ENCODE data around the gene ADNP.

ADNP gene

DNA sequence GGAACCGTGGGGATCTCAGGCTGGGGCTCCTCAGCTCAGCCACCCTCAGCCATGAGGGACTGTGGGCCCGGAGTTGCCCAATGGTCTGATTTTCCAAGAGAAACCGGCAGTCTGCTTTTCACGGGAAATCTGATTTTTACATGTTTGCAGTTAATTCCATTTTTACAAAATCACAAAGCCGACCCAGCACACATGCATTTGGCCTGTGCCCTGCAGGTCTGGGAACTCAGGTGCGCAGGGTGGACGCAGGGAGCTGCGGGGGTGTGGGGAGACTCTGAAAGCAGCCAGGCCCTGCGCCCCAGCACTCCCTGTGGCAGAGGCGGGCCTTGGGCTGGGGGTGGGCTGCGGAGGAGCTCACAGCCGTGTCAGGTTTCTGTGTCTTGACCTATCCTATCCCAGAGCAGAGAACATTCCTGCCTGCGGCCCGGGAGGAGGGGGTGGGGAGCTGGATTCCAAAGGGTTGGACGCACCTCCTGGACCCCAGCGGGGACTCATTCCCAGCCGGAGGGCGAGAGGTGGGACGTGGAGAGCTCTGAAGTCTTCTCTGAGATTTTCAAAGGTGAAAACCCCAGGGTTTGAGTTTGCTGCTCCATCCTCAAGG is 60.6 kb downstream of the ADNP start:
- no peak for DNase-seq

DNA sequence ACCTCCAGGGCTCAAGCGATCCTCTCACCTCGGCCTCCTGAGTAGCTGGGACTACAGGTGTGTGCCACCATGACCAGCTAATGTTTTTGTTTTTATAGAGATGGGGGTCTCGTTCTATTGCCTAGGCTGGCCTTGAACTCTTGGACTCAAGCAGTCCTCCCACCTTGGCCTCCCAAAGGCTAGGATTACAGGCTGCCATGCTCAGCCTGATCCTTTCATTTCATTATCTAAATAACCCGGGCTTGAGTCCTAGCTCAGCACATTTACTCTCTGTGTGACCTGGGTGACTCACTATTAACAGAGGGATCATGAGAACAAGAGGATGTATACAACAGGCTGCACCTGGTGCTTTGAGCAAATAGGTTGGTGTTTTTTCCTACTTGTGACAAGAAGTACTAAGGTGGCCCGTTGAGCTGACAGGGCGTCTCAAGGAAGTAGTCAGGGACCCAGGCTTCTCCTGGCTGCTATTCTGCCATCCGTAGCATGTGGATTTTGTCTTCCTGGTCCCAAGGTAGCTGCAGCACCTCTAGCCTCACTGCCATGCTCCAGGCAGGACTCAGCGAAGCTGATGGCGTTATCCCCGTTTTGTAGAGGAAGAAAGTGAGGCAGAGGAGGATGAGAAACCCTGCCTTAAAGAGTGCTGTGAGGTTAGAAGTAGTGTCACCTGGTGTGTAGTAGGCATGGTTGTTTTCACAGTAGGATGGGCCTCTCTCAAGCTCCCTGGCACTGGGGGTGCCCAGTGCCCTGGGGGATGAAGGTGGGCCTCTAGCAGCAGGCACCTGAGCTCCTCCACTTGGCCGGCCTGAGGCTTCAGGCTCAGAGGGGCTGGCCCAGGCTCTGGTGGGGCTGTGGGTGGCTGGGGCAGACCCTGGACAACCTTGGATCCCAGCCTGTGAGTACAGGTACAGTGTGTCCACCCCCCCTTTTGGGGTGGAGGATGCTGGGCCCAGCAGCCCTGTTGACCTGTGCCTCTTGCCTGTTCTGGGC is 62.4 kb downstream of the ADNP start:
- no peak for DNase-seq

DNA sequence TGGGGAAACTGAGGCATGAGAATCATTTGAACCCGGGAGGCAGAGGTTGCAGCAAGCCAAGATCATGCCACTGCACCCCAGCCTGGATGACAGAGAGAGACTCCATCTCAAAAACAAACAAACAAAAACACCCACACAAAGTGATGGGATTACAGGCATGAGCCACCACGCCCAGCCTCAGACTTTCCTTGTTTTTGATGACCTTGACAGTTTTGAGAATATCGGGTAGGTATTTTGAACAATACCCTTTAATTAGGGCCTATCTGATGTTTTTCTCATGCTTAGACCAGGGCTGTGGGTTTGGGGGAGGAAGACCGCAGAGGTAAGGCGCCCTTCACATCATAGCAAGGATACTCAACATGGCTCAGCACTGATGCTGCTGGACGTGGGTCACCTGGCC is 63.4 kb downstream of the ADNP start:
- DNase-seq, result no peak

DNA sequence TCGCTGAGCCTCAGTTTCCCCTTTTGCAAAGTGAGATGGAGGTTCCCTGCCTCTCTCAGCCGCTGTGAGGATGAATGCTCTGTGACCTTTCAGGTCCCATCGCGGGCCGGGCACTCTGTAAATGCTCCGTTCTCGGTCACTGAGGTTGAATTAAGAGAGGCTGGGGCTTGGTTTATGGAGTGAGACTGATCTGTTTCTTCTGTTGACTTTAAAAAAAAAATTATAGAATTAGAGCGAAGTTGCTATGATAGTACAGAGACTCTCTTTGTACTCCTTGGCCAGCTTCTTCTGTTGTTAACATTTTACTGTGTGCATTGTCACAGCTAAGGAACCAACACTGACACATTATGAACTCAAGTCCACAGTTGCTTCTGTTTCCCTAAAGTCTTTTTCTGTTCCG is 64.4 kb downstream of the ADNP start:
- DNase-seq, result no peak

DNA sequence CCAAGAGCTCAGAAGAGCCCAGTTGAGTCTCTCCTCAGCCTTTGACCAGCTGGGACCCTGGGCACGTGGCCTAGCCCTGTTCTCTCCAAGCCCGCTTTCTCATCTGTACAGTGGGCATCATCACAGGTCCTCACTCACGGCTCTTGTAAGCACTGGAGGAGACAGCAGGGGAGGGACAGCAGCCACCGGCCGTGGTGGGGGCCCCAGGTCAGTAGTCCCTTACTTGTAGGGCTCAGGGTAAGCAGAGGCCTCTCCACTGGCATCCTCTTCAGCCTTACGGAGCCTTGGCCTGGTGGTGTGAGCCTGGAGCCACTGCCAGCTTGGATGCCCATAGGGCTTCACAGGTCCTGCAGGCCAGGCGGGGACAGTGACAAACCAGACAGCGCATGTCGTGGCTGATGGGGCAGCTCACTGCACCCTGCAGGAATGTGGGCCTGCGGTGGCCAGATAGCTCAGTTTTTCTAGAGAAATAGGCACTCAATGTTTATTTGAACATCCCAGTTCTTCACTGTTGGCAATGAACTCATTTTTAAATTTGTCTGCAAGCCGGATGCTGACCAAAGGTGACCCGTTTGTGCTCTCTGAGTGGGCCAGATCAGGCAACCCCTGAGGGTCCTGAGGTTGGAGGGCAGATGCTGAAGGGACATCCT is 65.1 kb downstream of the ADNP start:
- DNase-seq, result no peak

DNA sequence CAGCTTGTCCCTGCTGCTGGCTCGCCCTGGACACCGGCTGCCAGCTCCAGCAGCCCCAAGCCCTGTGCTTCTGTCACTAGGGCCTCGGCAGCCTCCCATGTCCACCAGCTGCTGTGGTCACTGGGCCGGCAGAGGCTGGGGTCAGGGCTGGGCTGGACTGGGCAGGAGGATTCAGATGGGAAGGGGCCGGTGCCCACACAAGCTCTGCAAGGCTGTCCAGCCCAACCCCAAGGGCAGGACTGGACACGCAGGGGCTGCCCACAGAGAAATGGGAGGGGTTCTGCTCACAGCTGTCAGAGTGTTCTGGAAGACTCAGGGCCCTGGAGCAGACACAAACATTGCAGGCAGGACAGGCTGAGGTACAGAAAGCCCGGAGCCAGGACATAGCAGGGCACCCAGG is 65.6 kb downstream of the ADNP start:
- no peak for DNase-seq

DNA sequence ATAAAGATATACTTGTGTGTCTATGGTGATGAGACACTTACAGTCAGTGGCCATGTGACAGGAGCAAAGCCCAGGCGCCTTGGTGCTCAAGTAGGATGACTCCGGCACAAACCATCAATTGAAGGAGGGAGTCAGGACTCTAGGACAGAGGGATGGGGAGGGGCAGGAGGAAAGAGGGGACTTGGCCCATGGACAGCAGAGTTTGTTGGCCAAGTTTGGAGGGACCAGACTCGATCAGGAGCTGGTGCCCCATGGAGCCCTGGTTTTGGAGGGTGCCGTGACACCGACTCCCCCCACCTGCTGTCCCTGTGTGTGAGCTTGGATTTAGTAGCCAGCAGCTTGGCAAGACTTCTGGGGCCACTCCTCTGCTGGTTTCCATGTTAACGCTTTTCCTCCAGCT is 66.1 kb downstream of the ADNP start:
- no peak for DNase-seq

DNA sequence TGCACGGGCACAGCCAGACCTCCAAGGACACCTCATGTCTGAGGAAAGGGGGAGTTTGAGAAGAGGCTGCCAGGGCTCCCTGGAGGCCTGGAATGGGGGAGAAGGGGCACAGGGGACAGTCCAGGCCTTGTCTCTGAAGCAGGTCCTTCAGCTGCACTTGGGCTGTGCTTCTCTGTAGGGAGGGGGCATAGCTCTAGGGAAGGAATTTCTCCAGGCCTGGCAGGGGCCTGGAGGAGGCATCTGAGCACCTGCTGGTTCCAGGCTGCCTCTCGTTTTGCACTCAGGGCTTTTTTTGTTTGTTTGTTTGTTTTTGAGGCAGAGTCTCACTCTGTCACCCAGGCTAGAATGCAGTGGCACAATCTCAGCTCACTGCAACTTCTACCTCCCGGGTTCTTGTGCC is 68.7 kb downstream of the ADNP start:
- no peak for DNase-seq

DNA sequence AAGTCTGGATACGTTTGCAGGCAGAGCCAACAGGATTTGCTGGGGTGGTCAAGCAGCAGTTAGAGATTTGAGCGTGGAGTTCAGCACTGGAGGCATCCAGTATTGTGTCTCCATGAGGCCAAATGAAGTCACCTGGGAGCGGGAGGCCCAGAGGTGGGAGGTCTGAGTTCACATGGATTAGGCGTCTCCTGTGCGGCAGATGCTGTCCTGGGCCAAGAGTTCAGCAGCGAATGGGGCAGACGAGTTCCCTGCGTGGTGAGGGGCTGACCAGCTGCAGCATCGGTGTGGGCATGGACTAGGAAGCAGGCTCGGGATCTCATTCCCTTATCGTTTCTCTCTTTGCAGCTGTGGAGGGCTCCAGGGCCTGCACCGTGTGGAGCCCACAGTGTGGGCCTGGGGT is 70.2 kb downstream of the ADNP start:
- DNase-seq, result no peak

DNA sequence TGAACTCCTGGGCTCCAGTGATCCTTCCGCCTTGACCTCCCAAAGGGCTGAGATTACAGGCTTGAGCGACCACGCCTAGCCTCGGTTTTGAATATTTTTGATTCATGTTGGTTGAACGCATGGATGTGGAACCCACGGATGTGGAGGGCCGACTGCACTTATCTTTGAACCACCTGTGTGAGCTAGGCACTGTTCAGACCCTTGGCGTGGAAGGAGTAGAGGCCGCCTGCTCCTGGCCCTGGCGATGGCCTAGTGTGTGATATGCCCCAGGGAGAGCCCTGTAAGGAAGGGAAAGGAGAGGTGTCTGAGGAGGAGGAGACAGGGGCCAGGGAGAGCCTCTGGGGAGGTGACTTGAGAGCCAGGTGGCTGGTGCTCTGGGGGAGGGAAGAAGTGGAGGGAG is 72.1 kb downstream of the ADNP start:
- DNase-seq, result no peak

DNA sequence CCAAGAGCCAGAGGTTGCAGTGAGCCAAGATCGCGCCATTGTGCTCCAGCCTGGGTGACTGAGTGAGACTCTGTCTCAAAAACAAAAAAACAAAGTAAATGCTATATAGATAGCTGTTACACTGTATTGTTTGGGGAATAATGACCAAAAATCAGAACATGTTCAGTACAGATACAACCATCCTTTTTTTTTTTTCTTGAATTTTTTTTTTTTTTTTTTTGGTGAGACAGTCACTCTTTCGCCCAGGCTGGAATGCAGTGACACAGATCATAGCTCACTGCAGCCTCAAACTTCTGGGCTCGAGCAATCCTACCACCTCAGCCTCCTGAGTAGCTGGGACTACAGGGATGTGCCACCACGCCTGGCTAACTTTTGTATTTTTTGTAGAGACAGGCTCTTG is 72.7 kb downstream of the ADNP start:
- no peak for DNase-seq

DNA sequence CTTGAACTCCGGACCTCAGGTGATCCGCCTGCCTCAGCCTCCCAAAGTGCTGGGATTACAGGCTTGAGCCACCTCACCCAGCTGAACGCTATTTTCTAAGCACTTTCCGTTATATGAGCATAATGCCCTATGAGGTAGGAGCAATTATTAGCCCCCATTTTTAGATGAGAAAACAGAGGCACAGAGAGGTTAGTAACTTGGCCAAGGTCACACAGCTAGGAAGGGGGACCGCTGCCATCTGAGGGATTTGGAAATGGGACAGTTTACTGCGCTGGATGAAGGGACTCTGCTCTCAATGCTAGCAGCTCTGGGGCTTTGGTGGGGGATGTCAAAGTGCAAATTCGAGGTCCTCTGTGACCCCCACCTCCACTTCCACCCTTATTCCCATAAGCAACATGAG is 73.9 kb downstream of the ADNP start:
- DNase-seq, result no peak

DNA sequence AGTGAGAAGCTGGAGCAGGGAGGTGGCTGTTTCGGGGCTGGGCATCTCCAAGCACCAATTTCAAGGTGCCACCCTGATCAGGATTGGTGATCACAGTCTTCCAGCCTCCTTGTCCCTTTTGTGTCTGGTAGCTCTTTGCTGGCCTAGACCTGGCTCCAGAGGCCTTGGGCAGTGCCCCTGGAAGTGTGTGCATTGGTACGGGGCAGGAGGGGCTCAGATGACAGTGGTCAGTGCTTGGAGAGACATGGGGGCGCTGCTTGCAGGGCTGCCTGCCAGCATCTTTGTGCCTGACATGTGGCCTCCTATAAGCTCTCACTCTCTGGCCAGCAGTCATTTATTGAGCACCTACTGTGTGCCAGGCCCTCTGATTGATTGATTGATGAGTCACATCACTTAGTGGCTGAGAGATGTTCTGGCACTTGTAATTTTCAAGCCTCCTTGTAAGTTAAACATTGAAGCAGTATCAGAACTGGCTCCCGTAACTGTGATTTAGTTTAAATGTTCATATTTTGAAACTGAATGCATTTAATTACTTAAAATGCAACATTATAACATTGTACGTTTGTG is 74.7 kb downstream of the ADNP start:
- no peak for DNase-seq

DNA sequence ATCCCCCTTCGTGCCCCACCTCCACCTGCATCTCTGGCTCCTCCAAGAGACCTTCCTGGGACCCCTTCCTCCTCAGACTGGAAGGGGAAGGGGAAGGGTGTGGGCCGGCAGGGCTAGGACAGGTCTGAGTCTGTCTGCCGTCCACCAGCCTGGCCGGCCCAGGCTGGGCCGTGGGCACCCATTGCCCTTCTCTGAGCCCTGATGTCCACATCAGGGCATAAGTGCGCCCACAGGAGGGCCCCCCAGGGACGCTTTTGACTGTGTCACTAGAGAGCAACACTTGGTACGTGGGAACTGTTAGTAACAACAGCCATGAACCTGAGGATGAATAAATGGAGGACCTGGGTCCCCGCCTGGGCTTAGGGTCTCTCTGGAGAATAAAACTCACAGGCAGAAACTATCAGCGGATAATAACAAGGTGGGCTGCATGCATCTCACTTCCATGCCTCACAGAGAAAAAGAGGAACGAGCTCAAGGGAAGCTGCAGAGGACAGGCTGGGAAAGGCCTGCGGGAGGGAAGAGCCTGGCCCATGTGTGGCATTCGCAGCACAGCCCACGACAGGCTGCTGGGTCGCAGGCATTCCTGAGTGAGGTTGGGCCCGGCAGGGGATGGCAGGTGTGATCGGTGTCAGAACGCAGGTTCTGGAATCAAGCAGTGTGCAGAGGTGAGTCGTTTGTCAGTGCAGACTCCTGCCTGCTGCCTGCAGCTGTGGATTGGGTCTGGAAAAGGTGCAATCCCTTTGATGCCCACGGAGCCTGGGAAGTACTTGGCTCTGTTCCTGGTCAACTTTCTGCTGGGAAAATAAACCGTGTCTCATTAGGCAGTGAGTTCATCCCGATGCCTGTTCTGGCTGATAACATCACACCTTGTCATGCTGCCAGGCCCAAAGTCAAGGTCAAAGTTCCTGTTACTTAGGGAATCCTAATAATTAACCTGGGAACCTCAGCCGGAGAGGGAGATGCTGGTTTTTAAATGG is 75.5 kb downstream of the ADNP start:
- DNase-seq, result no peak

DNA sequence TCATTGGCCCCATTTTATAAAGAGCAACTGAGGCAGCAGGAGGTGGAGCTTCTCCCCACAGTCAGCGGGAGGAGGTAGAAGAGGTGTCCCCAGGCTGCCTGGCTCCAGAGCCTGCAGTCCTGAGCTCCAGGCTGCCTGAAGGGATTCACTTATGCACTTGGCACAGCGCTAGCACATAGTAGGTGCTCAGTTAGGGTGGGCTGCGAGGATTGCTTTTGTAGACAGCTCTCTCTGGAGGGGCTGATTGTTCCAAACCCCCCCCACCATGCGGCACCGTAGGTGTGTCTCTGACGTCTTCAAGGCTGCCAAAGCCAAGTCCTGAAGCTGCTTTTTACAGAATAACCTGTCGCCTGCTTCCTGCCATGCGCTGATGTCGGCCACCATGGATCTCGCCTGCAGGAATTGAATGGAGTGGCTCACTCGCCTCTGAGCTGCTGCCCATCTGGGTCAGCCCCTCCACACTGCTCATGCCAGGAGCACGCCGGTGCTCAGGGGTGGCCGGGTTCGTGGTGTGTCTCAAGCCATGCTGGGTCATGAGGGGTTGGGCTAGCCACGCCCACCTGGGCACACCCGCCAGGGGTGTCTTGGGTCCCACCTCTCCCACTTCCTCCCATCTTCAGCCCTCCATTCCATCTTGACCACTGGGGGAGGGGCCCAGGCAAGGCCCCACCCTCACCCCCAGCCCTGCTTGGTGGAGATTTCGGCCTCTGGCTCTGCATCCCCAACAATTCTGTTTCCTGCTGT is 76.6 kb downstream of the ADNP start:
- no peak for DNase-seq

DNA sequence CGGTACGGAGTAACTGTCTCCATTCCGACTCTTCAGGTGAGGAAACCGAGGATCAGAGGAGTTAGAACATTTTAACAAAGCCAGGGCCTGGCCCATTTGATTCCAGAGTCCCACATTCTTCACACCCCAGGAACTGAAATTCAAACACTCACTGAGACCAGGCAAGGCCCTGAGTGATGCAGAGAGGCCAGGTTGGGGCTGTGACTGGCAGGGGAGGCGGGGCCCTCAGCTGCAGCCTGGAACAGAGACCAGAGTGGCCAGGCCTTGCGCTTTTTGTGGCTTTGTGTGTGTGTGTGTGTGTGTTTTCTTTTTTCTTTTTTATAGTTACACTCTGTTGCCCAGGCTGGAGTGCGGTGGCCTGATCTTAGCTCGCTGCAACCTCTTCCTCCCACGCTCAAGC is 79.2 kb downstream of the ADNP start:
- no peak for DNase-seq

DNA sequence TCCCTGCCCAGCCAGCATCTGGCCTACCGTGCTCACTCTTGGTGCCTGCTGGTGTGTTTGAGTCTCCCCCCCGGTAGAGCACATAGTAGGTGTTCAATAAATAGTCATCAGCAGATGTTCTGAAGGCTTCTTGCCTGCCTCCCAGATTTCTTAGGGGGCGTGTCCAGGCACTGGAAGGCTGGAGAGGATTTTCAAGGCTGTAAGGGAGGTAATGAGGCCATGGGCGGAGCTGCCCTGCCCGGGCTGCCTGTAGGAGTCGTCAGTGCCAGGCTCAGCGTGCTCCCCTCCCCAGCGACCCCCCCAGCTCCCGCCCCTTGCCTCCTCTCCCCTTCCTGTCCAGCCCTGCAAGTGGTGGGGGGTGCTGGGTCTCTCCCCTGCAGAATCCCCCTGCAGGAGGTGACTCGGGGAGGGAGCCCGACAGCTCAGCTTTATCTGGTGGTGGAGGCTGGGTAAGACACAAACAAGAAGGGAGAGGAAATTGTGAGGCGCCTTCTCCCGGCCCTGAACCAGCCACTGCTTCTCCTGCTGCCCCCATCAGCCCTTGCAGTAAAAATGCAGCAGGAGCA is 80.4 kb downstream of the ADNP start:
- DNase-seq, result no peak

DNA sequence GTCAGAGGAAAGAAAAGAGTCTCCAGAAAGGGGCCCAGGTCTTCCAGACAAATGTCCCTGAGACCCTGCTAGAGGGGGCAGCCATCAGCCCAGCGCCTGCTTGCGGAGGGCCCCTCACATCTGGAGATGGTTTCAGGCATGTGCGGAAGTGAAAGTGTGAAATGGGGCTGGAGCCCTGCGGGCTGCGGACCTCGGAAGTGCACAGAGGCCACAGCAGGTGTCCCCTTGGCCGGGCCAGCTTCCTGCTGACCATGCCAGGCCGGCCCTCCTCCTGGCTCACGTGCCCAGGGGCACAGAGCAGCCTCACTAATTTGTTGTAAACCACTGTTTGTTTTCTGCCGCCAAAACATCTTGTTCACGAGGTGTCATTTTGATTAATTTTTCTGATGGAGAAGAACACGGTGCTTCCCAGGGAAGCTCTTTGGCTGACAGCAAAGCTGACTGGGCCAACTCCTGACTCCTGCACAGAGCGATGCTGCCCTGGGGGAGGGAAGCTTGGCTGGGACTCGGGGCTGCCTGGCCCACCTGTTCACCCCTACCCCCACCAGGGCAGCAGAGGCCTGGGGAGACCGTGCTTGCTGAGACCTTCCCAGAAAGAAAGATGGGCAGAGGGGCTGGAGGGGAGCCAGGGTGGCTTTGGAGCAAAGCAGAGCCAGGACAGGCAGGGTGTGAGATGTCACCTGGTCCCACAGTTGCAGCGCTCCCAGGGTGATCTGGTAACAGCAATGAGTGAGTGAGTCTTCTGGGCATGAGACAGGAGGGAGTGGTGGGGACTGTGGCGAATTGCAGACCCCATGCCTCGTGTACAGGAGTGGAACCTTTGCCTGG is 82.2 kb downstream of the ADNP start:
- DNase-seq, result no peak

DNA sequence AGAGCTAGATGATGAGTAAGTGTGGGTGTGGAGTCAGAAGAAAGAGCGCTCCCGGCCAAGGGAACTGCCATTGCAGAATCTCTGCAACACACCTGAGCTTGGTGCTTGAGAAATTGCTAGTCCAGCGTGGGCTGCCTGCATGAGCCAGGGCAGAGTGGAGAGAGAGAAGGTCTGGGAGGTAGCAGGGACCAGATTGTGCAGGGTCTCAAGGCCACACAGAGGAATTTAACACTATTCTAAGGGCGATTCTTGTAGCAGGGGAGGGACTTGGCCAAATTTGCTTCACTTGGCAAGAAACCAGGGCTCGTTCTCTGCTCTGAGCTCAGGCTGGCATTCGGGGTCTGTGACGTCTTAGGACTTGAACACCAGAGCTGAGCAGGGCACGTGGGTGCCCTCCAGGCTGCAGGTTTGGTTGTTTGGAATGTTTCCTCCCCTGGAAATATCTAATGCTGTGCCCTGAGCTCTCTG is 82.9 kb downstream of the ADNP start:
- no peak for DNase-seq

DNA sequence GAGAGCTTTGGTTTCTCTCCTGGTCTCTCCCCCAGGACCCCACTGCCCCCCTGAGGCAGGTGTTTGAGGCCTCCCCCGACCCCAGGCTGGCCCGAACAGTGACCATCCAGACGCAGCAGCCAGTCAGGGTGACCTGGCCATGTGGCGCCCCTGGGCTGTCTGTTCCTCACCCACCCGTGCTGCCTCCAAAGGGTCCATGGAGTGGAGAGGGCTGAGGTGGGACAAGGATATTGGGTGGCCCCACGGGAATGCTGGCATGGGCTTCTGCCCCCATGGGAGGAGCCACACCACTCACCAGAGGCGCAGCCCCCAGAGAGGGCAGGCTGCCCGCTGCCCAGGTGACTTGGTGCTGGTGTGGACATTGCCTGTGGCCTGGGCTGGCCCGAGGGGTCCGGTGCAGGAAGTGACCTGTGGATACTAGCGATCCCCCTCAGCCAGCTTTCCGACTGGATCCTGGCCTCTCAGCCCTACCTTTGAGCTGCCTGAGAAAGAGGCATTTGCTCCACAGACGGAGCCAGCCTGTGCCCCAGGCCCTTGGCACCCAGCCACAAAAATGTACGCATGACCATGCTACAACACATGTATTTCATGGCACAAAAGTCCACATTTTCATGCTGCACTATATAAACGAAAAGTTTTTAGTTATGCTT is 85.5 kb downstream of the ADNP start:
- no peak for DNase-seq

All from CD4-positive, alpha-beta T cell treated with Interleukin-4 for 1 hour (primary cell).